ENCODE results near the gene KNCN.

The KNCN gene

DNA sequence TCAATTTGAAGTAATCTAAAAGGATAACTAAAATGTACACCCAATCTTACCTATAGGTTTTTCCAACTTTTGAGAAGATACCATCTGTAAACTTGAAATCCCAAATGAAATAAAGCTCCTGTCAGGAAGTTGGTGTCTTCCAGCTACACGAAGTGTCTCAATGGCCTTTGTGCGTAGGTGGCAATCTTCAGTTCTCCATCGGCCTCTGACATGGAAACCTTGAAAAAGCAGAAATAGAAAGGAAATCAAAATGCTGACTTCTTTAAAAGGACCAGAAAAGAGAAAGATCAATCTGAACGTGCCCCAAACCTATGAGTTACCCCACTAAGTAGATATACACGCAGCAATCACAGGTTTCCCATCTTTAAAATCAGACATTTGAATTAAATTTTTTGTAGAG, 42.6 kb upstream of the KNCN start:
- in situ Hi-C loops (cut with HindIII; ENCODE audit: low pct_ligation_motif_present, low sequenced_read_pairs) = no loop called here

DNA sequence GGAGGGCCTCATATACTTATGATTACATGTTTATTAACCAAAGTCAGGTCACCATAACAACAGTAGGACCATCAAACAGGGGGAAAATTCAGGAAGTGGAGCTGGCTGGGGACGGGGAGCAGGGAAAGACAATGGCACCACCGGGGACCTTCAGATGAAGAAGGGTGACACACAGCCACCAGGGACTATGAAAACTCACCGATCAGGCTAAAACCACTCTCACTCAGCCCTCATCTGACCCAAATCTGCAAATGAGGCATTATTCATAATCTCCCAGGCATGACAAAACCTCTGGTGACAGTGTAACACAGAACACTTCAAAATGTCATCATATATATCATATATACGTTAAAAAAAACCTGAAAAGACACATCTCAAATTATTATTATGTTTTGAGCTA, 41.4 kb upstream of the KNCN start:
- Histone ChIP-seq H3K36me3 (replicated peaks) (peaks cover 38% of the 10 kb centered on the region), H3K27me3 (replicated peaks) (no peaks in the 10 kb centered on the region), H3K4me3 (ENCODE audit: low read depth, low read length) (no peak overlapping the region), H3K27ac (no peak overlapping the region)
- in situ Hi-C loops (cut with HindIII; ENCODE audit: low pct_ligation_motif_present, low sequenced_read_pairs) = no loop called here
- TF ChIP-seq, protein P1, sequence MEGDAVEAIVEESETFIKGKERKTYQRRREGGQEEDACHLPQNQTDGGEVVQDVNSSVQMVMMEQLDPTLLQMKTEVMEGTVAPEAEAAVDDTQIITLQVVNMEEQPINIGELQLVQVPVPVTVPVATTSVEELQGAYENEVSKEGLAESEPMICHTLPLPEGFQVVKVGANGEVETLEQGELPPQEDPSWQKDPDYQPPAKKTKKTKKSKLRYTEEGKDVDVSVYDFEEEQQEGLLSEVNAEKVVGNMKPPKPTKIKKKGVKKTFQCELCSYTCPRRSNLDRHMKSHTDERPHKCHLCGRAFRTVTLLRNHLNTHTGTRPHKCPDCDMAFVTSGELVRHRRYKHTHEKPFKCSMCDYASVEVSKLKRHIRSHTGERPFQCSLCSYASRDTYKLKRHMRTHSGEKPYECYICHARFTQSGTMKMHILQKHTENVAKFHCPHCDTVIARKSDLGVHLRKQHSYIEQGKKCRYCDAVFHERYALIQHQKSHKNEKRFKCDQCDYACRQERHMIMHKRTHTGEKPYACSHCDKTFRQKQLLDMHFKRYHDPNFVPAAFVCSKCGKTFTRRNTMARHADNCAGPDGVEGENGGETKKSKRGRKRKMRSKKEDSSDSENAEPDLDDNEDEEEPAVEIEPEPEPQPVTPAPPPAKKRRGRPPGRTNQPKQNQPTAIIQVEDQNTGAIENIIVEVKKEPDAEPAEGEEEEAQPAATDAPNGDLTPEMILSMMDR (IDR thresholded peaks at IDR 0.05; ENCODE audit: low read depth, low read length, missing control alignments) = no peak
- no peak for DNase-seq

More for the DNA sequence above, 42.6 kb upstream of the KNCN start:
- TF ChIP-seq, protein P1 (IDR thresholded peaks at IDR 0.05; ENCODE audit: low read depth, low read length, missing control alignments) = no peak
- Histone ChIP-seq H3K27ac (no peak overlapping the region), H3K36me3 (replicated peaks) (peaks cover 35% of the 10 kb centered on the region), H3K27me3 (replicated peaks) (no peaks in the 10 kb centered on the region), H3K4me3 (ENCODE audit: low read depth, low read length) (no peak overlapping the region)
- no peak for DNase-seq

DNA sequence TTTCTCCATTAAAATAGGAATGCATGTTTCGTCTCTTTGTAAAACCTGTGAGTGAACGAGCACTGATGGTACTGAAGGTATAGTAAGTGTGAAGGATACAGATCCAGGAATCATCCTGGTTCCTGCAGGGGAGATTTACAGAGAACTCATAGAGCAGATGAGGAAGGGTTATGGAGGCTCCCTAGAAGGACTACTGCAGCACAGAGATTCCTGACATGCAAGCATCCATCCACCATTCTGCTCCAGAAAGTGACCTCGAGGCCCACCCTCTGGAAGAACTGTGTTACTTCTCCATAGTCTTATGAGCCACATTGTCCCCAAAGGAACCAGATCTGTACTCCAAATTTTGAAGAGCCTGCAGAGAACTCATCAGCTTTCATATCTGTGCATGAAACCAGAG, 38.1 kb upstream of the KNCN start:
- TF ChIP-seq, protein P1 (IDR thresholded peaks at IDR 0.05; ENCODE audit: low read depth, low read length, missing control alignments) = no peak
- Histone ChIP-seq H3K27ac (no peak overlapping the region), H3K27me3 (replicated peaks) (no peaks in the 10 kb centered on the region), H3K36me3 (replicated peaks) (peaks cover 38% of the 10 kb centered on the region), H3K4me3 (ENCODE audit: low read depth, low read length) (no peak overlapping the region)
- in situ Hi-C loops (cut with HindIII; ENCODE audit: low pct_ligation_motif_present, low sequenced_read_pairs) = no loop called here
- DNase-seq = no peak

DNA sequence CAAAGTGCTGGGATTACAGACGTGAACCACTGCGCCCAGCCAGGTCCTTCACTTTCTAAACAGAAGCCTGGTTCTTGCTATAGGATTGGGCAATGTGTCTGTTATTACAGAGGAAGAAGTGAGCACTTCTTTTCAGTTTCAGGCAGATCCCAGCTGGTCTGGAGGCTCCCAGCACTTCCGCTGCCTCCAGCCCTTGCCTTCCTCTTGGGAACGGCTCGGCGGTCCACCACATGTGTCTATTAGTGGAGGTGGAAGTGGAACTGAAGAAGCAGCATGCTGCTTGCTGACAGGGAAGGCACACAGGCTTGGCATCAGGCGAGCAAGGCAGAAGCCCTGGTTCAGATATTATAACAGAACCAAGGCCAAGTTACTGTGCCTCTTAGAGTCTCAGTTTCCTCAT, 35.6 kb upstream of the KNCN start:
- Histone ChIP-seq H3K4me3 (ENCODE audit: low read depth, low read length) (no peak overlapping the region), H3K27ac (no peak overlapping the region), H3K27me3 (replicated peaks) (no peaks in the 10 kb centered on the region), H3K36me3 (replicated peaks) (peaks cover 31% of the 10 kb centered on the region)
- TF ChIP-seq, protein P1 (IDR thresholded peaks at IDR 0.05; ENCODE audit: low read depth, low read length, missing control alignments) = no peak
- DNase-seq = no peak
- in situ Hi-C loops (cut with HindIII; ENCODE audit: low pct_ligation_motif_present, low sequenced_read_pairs) = no loop called here

DNA sequence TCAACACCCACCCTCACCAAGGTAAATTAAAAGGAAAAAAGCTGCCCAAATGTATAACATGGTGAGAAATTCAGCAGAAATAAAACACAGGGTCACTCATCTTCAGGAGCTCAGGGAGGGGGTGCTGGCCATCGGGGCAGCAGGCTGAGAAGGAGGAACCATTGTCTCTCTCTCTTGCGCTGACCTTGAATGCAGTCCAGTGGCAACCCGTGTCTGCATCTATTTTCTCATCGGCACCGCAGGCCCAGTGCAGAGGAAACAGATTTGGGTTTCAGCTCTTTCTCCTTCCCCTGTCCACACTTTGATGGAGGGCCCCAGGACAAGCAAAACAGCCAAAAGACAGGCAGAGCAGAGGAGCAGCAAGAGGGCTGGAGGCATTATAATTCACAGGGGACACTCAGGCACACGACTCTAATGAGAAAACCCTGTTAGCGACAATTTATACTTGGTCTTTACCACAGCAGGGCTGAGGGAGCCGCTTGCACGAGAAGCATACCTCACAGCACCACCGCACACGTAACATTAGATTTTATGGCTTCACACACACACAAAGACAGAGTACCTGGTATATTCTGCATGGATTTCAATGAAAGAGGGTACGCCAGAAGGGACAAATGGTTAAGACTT, 34.0 kb upstream of the KNCN start:
- Histone ChIP-seq H3K27ac (no peak overlapping the region), H3K27me3 (replicated peaks) (no peaks in the 10 kb centered on the region), H3K4me3 (ENCODE audit: low read depth, low read length) (no peak overlapping the region), H3K36me3 (replicated peaks) (peaks cover 24% of the 10 kb centered on the region)
- DNase-seq = no peak
- in situ Hi-C loops (cut with HindIII; ENCODE audit: low pct_ligation_motif_present, low sequenced_read_pairs) = no loop called here
- TF ChIP-seq, protein P1 (IDR thresholded peaks at IDR 0.05; ENCODE audit: low read depth, low read length, missing control alignments) = no peak

DNA sequence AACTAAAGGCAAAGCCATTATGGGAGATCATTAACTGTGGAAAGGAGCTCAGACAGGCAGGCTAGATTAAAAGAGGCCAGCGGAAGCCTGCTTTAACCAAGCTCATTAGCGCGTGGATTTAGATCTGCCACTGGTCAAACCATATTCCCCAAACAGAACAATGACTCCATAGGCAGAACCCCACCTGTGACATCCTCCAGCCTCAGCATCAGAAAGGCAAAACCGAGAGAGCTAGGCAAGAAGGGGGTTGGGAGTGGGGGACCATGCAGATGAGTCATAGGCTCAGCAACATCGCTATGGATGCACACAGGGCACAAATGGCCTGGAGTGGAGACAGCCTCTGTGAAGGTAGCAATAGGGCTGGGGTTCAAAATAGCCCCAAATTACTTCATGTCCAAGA, 32.0 kb upstream of the KNCN start:
- in situ Hi-C loops (cut with HindIII; ENCODE audit: low pct_ligation_motif_present, low sequenced_read_pairs) = no loop called here
- H3K27me3 ChIP-seq (replicated peaks) = no peaks in the 10 kb centered on the region
- DNase-seq = no peak
- H3K4me3 ChIP-seq (ENCODE audit: low read depth, low read length) = no peak overlapping the region
- TF ChIP-seq, protein P1 (IDR thresholded peaks at IDR 0.05; ENCODE audit: low read depth, low read length, missing control alignments) = no peak
- H3K27ac ChIP-seq = no peak overlapping the region
- H3K36me3 ChIP-seq (replicated peaks) = peaks cover 19% of the 10 kb centered on the region
